B cell (primary cell): ENCODE measurements around the gene HOXB9.

ENCODE experiments used
- CTCF ChIP-seq: fragments of 200-600 bp; IDR thresholded peaks from one replicate; pipeline ENCODE4 v1.8.0; 2022; ENCODE audit warnings: antibody characterized with exemption, mild to moderate bottlenecking
- EZH2 ChIP-seq: IDR thresholded peaks from 2 replicates; pipeline ENCODE4 v1.6.1; 2012; ENCODE audit warnings: borderline replicate concordance, low read depth, mild to moderate bottlenecking, moderate library complexity, low read length; ENCODE audit not compliant: insufficient read depth, poor library complexity, severe bottlenecking

- no peak for TF ChIP-seq CTCF
- TF ChIP-seq EZH2 = no peak
Measured at GRCh38 chr17:48672340-48672739, 46.2 kb upstream of the HOXB9 start.
